ENCODE measurements around the gene OAT. TPM values are rescaled to one million over a fixed set of nuclear protein-coding genes. Genes with fewer than 3 reads are reported as not detected.
A peak's percentile ranks its signal among the peaks of the same experiment; 100 is the strongest.

OAT gene
- total RNA-seq, 1 experiment from 2014 or later: 79.8 TPM

- BruUV-seq (replicated peaks): no TSS peak
- no peaks in the 10 kb centered on the region for H3K9me3 ChIP-seq (ENCODE audit: low read length)
- peak overlapping the region; percentile 84 for H3K4me2 ChIP-seq (ENCODE audit: low read length)
- no peaks in the 10 kb centered on the region for H3F3A ChIP-seq (ENCODE audit: low read length, unreplicated experiment)
- CTCF ChIA-PET: interaction anchor here (0.6 to 0.7 kb wide), 2 partner anchors 22 to 1598 kb away, joined by 3 to 4 read pairs; no protein-coding TSS in a partner anchor
- ATAC-seq: peak; percentile 54
- peak overlapping the region; percentile 48 for H3K27ac ChIP-seq (ENCODE audit: low read length)
- H3K79me2 ChIP-seq (ENCODE audit: low read length): peaks cover 50% of the 10 kb centered on the region
- H3K4me1 ChIP-seq (ENCODE audit: insufficient read depth, low read length): peaks cover 14% of the 10 kb centered on the region
- POLR2A ChIA-PET (ENCODE audit: unreplicated experiment): no interaction called here
- peaks cover 24% of the 10 kb centered on the region for H4K20me1 ChIP-seq (ENCODE audit: low read length)
- no peaks in the 10 kb centered on the region for H3K9me2 ChIP-seq (replicated peaks; ENCODE audit: low read length)
- H3K4me3 ChIP-seq (ENCODE audit: low read length): peak overlapping the region; percentile 92
- no peaks in the 10 kb centered on the region for H3K27me3 ChIP-seq (ENCODE audit: low read length)
- peak overlapping the region; percentile 83 for H3K9ac ChIP-seq (ENCODE audit: low read length)
- intact Hi-C loops (cut with micrococcal nuclease): no loop called here
- DNase-seq: peak; percentile 25
- H3K36me3 ChIP-seq (ENCODE audit: low read depth, low read length): no peaks in the 10 kb centered on the region
- TF ChIP-seq EZH2 (IDR thresholded peaks at IDR 0.05; ENCODE audit: low read length, unreplicated experiment) (no peak), EZH2phosphoT487 (IDR thresholded peaks at IDR 0.05; ENCODE audit: borderline replicate concordance, low read length) (no peak), CTCF (conservative IDR thresholded peaks at IDR 0.05; ENCODE audit: low read depth, low read length) (no peak)
- no peak overlapping the region for H2AFZ ChIP-seq (ENCODE audit: low read length)
These were observed 613 bp downstream of the OAT start for GRCh38 chr10:124417895-124418725.

- peaks cover 27% of the 10 kb centered on the region for H4K20me1 ChIP-seq (ENCODE audit: low read length)
- H2AFZ ChIP-seq (ENCODE audit: low read length): no peak overlapping the region
- no peaks in the 10 kb centered on the region; the same call in 1 of the 2 replicates for H3K36me3 ChIP-seq (ENCODE audit: low read depth, low read length)
- H3K4me2 ChIP-seq (ENCODE audit: low read length): peak overlapping the region; percentile 84
- ATAC-seq (0 out of 2 replicates have a peak, but pooled peaks have one; percentile 4), DNase-seq (peak; percentile 83)
- no peaks in the 10 kb centered on the region for H3K27me3 ChIP-seq (ENCODE audit: low read length)
- peaks cover 14% of the 10 kb centered on the region for H3K4me1 ChIP-seq (ENCODE audit: insufficient read depth, low read length)
- peaks cover 59% of the 10 kb centered on the region for H3K79me2 ChIP-seq (ENCODE audit: low read length)
- H3K9me2 ChIP-seq (replicated peaks; ENCODE audit: low read length): no peaks in the 10 kb centered on the region
- no peak for TF ChIP-seq EZH2 (IDR thresholded peaks at IDR 0.05; ENCODE audit: low read length, unreplicated experiment)
- TF ChIP-seq EZH2phosphoT487 (IDR thresholded peaks at IDR 0.05; ENCODE audit: borderline replicate concordance, low read length): no peak
- TF ChIP-seq CTCF (conservative IDR thresholded peaks at IDR 0.05; ENCODE audit: low read depth, low read length): no peak
- H3K27ac ChIP-seq (ENCODE audit: low read length): peak overlapping the region; percentile 50
- H3F3A ChIP-seq (ENCODE audit: low read length, unreplicated experiment): no peaks in the 10 kb centered on the region
- H3K9me3 ChIP-seq (ENCODE audit: low read length): no peaks in the 10 kb centered on the region
- CTCF ChIA-PET: interaction anchor here (0.6 kb wide), 1 partner anchor 18 kb away, joined by 10 read pairs; no protein-coding TSS in a partner anchor
- H3K9ac ChIP-seq (ENCODE audit: low read length): peak overlapping the region; percentile 83
- intact Hi-C loops (cut with micrococcal nuclease): loop anchor here (1.0 kb wide), 1 partner anchor 46 kb away; no protein-coding TSS in a partner anchor
- POLR2A ChIA-PET (ENCODE audit: unreplicated experiment): no interaction called here
- H3K4me3 ChIP-seq (ENCODE audit: low read length): peak overlapping the region; percentile 92
- no TSS peak for BruUV-seq (replicated peaks)
These were observed 2.0 kb downstream of the OAT start for GRCh38 chr10:124416733-124417132.

GRCh38 chr10:124415210-124415609 is 3.5 kb downstream of the OAT start:
- intact Hi-C loops (cut with micrococcal nuclease): no loop called here
- H3K4me2 ChIP-seq (ENCODE audit: low read length): no peak overlapping the region
- no peak overlapping the region for H3K9ac ChIP-seq (ENCODE audit: low read length)
- H3F3A ChIP-seq (ENCODE audit: low read length, unreplicated experiment): no peaks in the 10 kb centered on the region
- H3K9me2 ChIP-seq (replicated peaks; ENCODE audit: low read length): no peaks in the 10 kb centered on the region
- ATAC-seq (no peak), DNase-seq (no peak)
- H3K27me3 ChIP-seq (ENCODE audit: low read length): no peaks in the 10 kb centered on the region
- peaks cover 59% of the 10 kb centered on the region for H3K79me2 ChIP-seq (ENCODE audit: low read length)
- H3K9me3 ChIP-seq (ENCODE audit: low read length): no peaks in the 10 kb centered on the region
- no peak overlapping the region for H3K4me3 ChIP-seq (ENCODE audit: low read length)
- H4K20me1 ChIP-seq (ENCODE audit: low read length): peaks cover 27% of the 10 kb centered on the region
- peaks cover 3% of the 10 kb centered on the region; the same call in 1 of the 2 replicates for H3K36me3 ChIP-seq (ENCODE audit: low read depth, low read length)
- TF ChIP-seq CTCF (conservative IDR thresholded peaks at IDR 0.05; ENCODE audit: low read depth, low read length): no peak
- no peak for TF ChIP-seq EZH2phosphoT487 (IDR thresholded peaks at IDR 0.05; ENCODE audit: borderline replicate concordance, low read length)
- TF ChIP-seq EZH2 (IDR thresholded peaks at IDR 0.05; ENCODE audit: low read length, unreplicated experiment): no peak
- no peak overlapping the region for H3K27ac ChIP-seq (ENCODE audit: low read length)
- ChIA-PET CTCF (no interaction called here), POLR2A (ENCODE audit: unreplicated experiment) (no interaction called here)
- peaks cover 14% of the 10 kb centered on the region for H3K4me1 ChIP-seq (ENCODE audit: insufficient read depth, low read length)
- no peak overlapping the region for H2AFZ ChIP-seq (ENCODE audit: low read length)
- BruUV-seq (replicated peaks): no TSS peak

Data from PC-3 (cell line).